HepG2 (cell line): ENCODE data around the gene C2. TPM values are rescaled to one million over a fixed set of nuclear protein-coding genes. Genes with fewer than 3 reads are reported as not detected.

Experiments
- POLR2G ChIP-seq: fragments of 200-400 bp; formaldehyde crosslinking; IDR thresholded peaks from 2 replicates; pipeline ENCODE4 v1.6.1; 2018; ENCODE audit warnings: mild to moderate bottlenecking, low read depth, low read length, moderate library complexity
- RCOR2 ChIP-seq: IDR thresholded peaks from 2 replicates; pipeline ENCODE4 v1.6.1; 2016; ENCODE audit warnings: missing biosample characterization, missing genetic modification reagents
- polyA plus RNA-seq, 8 experiments: library from polyadenylated mRNA; depleted of rRNA in 3 of 8; stranded (reverse) in 7 of 8; unstranded in 1 of 8; fragments of >200 nt; fragmentation: Illumina TruSeq in 4 of 8; extraction: Trizol in 4 of 8; gene quantifications; 2 replicates each; pipeline versions ENCODE4 v1.2.1 to v1.2.3, GENCODE V29; 2011 to 2016; ENCODE audit warnings: low read depth in 4 of 8, missing spikeins in 1 of 8, mixed read lengths in 1 of 8; ENCODE audit not compliant: insufficient read depth in 1 of 8
- total RNA-seq, 5 experiments: library from RNA; depleted of rRNA; stranded (reverse); fragments of >200 nt; fragmentation: Illumina TruSeq; extraction: Trizol; gene quantifications; 2 replicates each; pipeline ENCODE4 v1.2.3, GENCODE V29; 2016; ENCODE audit warnings: low read depth in 1 of 5
- TF ChIP-seq, protein P1 (sequence below), 2 experiments: sonication (generic) in 1 of 2; formaldehyde crosslinking in 1 of 2; IDR thresholded peaks; 2 replicates each; pipeline versions ENCODE4 v1.4.0 to v1.6.1; 2018 to 2020; ENCODE audit warnings: missing genetic modification reagents in 2 of 2, borderline replicate concordance in 1 of 2, low read depth in 1 of 2, mild to moderate bottlenecking in 1 of 2, missing biosample characterization in 1 of 2
- TF ChIP-seq, protein P2 (sequence below), 2 experiments: fragments of 450-650 bp in 1 of 2; sonication (generic) in 1 of 2; formaldehyde crosslinking in 1 of 2; IDR thresholded peaks; 2 replicates each; pipeline versions ENCODE4 v1.6.1 to v1.8.0; 2016 to 2022; ENCODE audit warnings: antibody characterized with exemption in 1 of 2, mild to moderate bottlenecking in 1 of 2, missing genetic modification reagents in 1 of 2

Gene C2
- total and polyA plus RNA-seq, 2 of the 13 experiments (the other 11 are each of a cell fraction or from before 2014, with no cell fraction given): 165 to 307 TPM

DNA sequence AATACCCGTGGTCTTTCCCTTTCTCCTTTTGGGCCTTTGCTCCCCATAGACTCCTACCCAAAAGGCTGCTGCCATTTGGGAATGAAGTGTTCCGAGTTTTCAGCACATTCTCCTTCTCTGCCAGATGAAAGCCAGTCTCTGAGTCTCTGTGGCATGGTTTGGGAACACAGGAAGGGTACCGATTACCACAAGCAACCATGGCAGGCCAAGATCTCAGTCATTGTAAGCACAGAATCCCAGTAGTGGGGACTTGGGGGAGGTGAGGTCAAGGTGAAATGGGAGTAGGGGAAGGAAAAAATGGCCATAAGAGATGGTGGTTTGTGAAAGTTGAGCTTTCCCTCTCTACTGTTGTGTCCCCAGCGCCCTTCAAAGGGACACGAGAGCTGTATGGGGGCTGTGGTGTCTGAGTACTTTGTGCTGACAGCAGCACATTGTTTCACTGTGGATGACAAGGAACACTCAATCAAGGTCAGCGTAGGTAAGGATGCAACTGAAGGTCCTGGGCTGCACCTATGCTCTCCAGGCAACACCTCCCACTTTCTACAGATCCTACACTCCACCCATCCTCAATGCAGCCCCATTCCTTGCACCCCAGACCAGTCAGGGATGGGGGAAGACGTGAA lies 22.5 kb downstream of the C2 start (continued):
- TF ChIP-seq, protein P1, sequence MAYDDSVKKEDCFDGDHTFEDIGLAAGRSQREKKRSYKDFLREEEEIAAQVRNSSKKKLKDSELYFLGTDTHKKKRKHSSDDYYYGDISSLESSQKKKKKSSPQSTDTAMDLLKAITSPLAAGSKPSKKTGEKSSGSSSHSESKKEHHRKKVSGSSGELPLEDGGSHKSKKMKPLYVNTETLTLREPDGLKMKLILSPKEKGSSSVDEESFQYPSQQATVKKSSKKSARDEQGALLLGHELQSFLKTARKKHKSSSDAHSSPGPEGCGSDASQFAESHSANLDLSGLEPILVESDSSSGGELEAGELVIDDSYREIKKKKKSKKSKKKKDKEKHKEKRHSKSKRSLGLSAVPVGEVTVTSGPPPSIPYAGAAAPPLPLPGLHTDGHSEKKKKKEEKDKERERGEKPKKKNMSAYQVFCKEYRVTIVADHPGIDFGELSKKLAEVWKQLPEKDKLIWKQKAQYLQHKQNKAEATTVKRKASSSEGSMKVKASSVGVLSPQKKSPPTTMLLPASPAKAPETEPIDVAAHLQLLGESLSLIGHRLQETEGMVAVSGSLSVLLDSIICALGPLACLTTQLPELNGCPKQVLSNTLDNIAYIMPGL (CRISPR knock-in tag; IDR thresholded peaks at IDR 0.05; ENCODE audit: borderline replicate concordance in 1 of 2, low read depth in 1 of 2): no peak
- TF ChIP-seq RCOR2 (CRISPR knock-in tag) (no peak), POLR2G (peak; percentile 61)
- TF ChIP-seq, protein P2, sequence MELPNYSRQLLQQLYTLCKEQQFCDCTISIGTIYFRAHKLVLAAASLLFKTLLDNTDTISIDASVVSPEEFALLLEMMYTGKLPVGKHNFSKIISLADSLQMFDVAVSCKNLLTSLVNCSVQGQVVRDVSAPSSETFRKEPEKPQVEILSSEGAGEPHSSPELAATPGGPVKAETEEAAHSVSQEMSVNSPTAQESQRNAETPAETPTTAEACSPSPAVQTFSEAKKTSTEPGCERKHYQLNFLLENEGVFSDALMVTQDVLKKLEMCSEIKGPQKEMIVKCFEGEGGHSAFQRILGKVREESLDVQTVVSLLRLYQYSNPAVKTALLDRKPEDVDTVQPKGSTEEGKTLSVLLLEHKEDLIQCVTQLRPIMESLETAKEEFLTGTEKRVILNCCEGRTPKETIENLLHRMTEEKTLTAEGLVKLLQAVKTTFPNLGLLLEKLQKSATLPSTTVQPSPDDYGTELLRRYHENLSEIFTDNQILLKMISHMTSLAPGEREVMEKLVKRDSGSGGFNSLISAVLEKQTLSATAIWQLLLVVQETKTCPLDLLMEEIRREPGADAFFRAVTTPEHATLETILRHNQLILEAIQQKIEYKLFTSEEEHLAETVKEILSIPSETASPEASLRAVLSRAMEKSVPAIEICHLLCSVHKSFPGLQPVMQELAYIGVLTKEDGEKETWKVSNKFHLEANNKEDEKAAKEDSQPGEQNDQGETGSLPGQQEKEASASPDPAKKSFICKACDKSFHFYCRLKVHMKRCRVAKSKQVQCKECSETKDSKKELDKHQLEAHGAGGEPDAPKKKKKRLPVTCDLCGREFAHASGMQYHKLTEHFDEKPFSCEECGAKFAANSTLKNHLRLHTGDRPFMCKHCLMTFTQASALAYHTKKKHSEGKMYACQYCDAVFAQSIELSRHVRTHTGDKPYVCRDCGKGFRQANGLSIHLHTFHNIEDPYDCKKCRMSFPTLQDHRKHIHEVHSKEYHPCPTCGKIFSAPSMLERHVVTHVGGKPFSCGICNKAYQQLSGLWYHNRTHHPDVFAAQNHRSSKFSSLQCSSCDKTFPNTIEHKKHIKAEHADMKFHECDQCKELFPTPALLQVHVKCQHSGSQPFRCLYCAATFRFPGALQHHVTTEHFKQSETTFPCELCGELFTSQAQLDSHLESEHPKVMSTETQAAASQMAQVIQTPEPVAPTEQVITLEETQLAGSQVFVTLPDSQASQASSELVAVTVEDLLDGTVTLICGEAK (IDR thresholded peaks at IDR 0.05): no peak
- TF ChIP-seq, protein P2 (CRISPR knock-in tag; IDR thresholded peaks at IDR 0.05): peak; percentile 44; the same call in 1 of the 2 replicates
